OCI-LY3 (cell line): ENCODE data around the gene MAN1B1.

ENCODE experiments used
- H2AFZ ChIP-seq: fragments of 200-600, 300-600 bp; shearing (Covaris generic); 2 replicates; pipeline ENCODE4 v1.6.0; 2014; ENCODE audit warnings: antibody characterized with exemption, low read depth, low read length
- H3K27ac ChIP-seq: fragments of 200-600, 300-600 bp; sonication (generic); 2 replicates; pipeline ENCODE4 v1.5.1; 2014; ENCODE audit warnings: mild to moderate bottlenecking, low read length, moderate library complexity, mixed read lengths
- H3K27me3 ChIP-seq: fragments of 200-600, 300-600 bp; sonication (generic); 2 replicates; pipeline ENCODE4 v1.6.1; 2014; ENCODE audit warnings: low read depth, low read length, mixed read lengths
- H3K36me3 ChIP-seq: fragments of 200-600, 300-600 bp; sonication (generic); replicated peaks from 2 replicates; pipeline ENCODE3; 2014; ENCODE audit warnings: low read depth, low read length, mixed read lengths
- H3K4me1 ChIP-seq: fragments of 300-600, 200-600 bp; sonication (generic); 2 replicates; pipeline ENCODE4 v1.6.1; 2014; ENCODE audit warnings: low read length, mixed read lengths
- H3K4me2 ChIP-seq: fragments of 200-600, 300-600 bp; sonication (generic); 2 replicates; pipeline ENCODE4 v1.6.1; 2014; ENCODE audit warnings: low read length, mixed read lengths
- H3K4me3 ChIP-seq: fragments of 300-600, 200-600 bp; sonication (generic); 2 replicates; pipeline ENCODE4 v1.5.1; 2014; ENCODE audit warnings: antibody characterized with exemption, mild to moderate bottlenecking, low read length, moderate library complexity
- H3K79me2 ChIP-seq: fragments of 300-600, 200-600 bp; shearing (Covaris generic); 2 replicates; pipeline ENCODE4 v1.6.1; 2014; ENCODE audit warnings: mild to moderate bottlenecking, low read length, mixed read lengths
- H3K9ac ChIP-seq: fragments of 300-600, 200-600 bp; shearing (Covaris generic); 2 replicates; pipeline ENCODE4 v1.6.0; 2014; ENCODE audit warnings: mild to moderate bottlenecking, low read length, moderate library complexity
- H3K9me3 ChIP-seq: fragments of 200-600, 300-600 bp; shearing (Covaris generic); 2 replicates; pipeline ENCODE4 v1.6.1; 2014; ENCODE audit warnings: low read length, mixed read lengths; ENCODE audit not compliant: insufficient read depth
- H4K20me1 ChIP-seq: fragments of 200-600, 300-600 bp; sonication (generic); 2 replicates; pipeline ENCODE4 v1.6.1; 2016; ENCODE audit warnings: low read length, mixed read lengths; ENCODE audit not compliant: insufficient read depth
- CTCF ChIP-seq: fragments of 200-600, 300-600 bp; sonication (generic); IDR thresholded peaks from 2 replicates; pipeline ENCODE4 v1.5.1; 2014; ENCODE audit warnings: antibody characterized with exemption, low read length, low read depth
- EZH2phosphoT487 ChIP-seq: fragments of 200-600 bp; shearing (Covaris generic); IDR thresholded peaks from 2 replicates; pipeline ENCODE4 v1.6.1; 2018; ENCODE audit warnings: antibody characterized with exemption, mixed run types, low read depth

The MAN1B1 gene

DNA sequence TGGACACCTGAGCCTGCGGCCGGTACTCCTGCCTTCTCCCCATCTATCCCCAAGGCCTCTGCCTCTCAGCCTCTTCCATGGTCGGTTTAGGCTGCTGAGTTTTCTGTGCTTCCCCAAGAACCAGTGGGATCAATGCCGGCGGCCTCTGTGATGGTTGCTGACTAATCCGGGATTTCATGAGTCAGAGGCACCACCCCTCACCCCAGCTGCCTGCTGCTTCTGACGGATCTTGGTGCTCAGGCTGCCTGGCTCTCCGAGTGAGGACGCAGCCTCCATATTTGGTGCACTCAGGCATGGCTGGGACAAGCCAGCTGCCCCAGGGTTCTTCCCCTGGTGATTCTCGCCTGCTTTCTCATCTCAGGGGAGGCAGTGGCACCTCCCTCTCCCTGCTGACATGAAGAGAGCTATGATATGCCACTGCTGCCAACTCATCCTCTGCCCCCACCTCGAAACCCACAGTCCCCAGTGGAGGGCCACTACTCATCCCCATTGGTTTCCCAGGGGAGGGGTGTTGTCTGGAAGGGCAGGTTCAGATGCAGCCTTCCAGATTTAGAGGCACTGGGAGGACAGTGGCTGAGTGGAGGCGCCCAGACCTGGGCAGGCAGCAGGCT lies 3.3 kb upstream of the MAN1B1 start:
- Histone ChIP-seq H3K9me3 (no peaks in the 10 kb centered on the region), H3K27ac (peak overlapping the region; percentile 82), H3K36me3 (peaks cover 41% of the 10 kb centered on the region), H3K4me3 (peak overlapping the region; percentile 14; the same call in 1 of the 2 replicates), H3K4me1 (peaks cover 42% of the 10 kb centered on the region), H3K79me2 (peaks cover 18% of the 10 kb centered on the region), H4K20me1 (peaks cover 26% of the 10 kb centered on the region), H2AFZ (no peak overlapping the region), H3K27me3 (no peaks in the 10 kb centered on the region), H3K9ac (peak overlapping the region; percentile 29; the same call in 1 of the 2 replicates), H3K4me2 (peak overlapping the region; percentile 57)
- TF ChIP-seq CTCF (no peak), EZH2phosphoT487 (no peak)

DNA sequence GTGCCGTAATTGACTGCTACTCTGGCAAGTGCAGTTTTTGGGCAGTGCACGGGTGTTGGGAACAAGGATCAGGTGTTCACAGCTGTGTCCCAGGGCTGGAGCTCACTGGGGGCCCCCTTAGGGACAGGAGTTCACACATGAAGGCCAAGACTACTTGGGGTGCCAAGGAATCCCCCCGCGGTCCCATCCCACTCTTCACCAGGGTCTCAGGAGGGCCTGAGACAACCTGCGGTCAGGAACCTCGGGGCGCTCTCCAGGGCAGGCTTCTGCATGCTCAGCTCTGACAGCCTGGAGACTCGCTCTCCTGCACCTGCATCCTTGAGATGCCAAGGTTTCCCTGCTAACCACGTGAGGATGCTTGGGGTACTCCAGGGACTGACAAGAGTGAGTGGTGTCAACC lies 2.3 kb upstream of the MAN1B1 start:
- H3K4me3 ChIP-seq: no peak overlapping the region
- H3K9ac ChIP-seq: no peak overlapping the region
- H4K20me1 ChIP-seq: peaks cover 16% of the 10 kb centered on the region; the same call in 1 of the 2 replicates
- no peak for TF ChIP-seq EZH2phosphoT487
- TF ChIP-seq CTCF: no peak
- H3K9me3 ChIP-seq: no peaks in the 10 kb centered on the region
- no peak overlapping the region for H2AFZ ChIP-seq
- H3K4me2 ChIP-seq: peak overlapping the region; percentile 57; the same call in 1 of the 2 replicates
- H3K36me3 ChIP-seq: peaks cover 36% of the 10 kb centered on the region
- no peaks in the 10 kb centered on the region for H3K27me3 ChIP-seq
- peaks cover 45% of the 10 kb centered on the region for H3K4me1 ChIP-seq
- peaks cover 14% of the 10 kb centered on the region for H3K79me2 ChIP-seq
- peak overlapping the region; percentile 82 for H3K27ac ChIP-seq

GRCh38 chr9:137085920-137086530 lies 760 bp upstream of the MAN1B1 start:
- H3K36me3 ChIP-seq: peaks cover 26% of the 10 kb centered on the region
- peaks cover 14% of the 10 kb centered on the region for H3K79me2 ChIP-seq
- no peak for TF ChIP-seq CTCF
- TF ChIP-seq EZH2phosphoT487: no peak
- H3K4me3 ChIP-seq: peak overlapping the region; percentile 80
- no peaks in the 10 kb centered on the region for H3K27me3 ChIP-seq
- peak overlapping the region; percentile 90 for H3K9ac ChIP-seq
- H3K27ac ChIP-seq: peak overlapping the region; percentile 73
- H3K4me2 ChIP-seq: peak overlapping the region; percentile 90
- H4K20me1 ChIP-seq: peaks cover 11% of the 10 kb centered on the region; the same call in 1 of the 2 replicates
- peaks cover 45% of the 10 kb centered on the region for H3K4me1 ChIP-seq
- no peaks in the 10 kb centered on the region for H3K9me3 ChIP-seq
- no peak overlapping the region for H2AFZ ChIP-seq

DNA sequence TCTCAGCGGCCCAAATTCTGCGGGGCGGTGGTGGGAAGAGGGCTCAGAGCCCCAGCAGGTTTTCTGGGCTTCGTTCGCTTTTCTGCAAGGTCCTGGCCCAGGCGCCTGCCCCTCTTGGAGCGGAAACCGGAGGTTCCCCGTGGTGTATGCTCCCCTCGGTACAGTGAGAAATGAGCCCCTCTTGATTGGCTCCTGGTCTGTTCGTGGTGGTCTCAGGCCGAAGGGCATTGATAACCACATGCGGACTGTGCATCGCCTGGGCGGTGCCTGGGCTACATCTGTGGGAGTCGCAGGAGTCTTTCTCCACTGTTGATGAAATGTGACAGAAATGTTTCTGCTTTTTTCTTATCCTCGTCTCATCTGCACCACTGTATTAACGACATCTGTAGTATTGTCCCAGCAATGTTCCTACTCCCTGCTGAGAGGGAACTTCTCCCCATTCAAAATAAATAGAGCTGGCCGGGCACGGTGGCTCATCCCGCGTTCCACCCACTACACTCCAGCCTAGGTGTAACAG lies 682 bp downstream of the MAN1B1 start:
- H2AFZ ChIP-seq: peak overlapping the region; percentile 55
- H3K27me3 ChIP-seq: no peaks in the 10 kb centered on the region
- peak overlapping the region; percentile 86 for H3K9ac ChIP-seq
- H3K9me3 ChIP-seq: no peaks in the 10 kb centered on the region
- TF ChIP-seq EZH2phosphoT487: no peak
- no peak for TF ChIP-seq CTCF
- peaks cover 45% of the 10 kb centered on the region for H3K4me1 ChIP-seq
- peak overlapping the region; percentile 96 for H3K4me2 ChIP-seq
- peaks cover 14% of the 10 kb centered on the region for H3K79me2 ChIP-seq
- peaks cover 6% of the 10 kb centered on the region; the same call in 1 of the 2 replicates for H4K20me1 ChIP-seq
- H3K4me3 ChIP-seq: peak overlapping the region; percentile 87
- H3K36me3 ChIP-seq: peaks cover 23% of the 10 kb centered on the region
- H3K27ac ChIP-seq: peak overlapping the region; percentile 69
